ENCODE results near the gene RBMS2. TPM values are rescaled to one million over a fixed set of nuclear protein-coding genes. Genes with fewer than 3 reads are reported as not detected.

Gene RBMS2
- total RNA-seq, 2 experiments from 2014 or later: 4.5 to 6.0 TPM

DNA sequence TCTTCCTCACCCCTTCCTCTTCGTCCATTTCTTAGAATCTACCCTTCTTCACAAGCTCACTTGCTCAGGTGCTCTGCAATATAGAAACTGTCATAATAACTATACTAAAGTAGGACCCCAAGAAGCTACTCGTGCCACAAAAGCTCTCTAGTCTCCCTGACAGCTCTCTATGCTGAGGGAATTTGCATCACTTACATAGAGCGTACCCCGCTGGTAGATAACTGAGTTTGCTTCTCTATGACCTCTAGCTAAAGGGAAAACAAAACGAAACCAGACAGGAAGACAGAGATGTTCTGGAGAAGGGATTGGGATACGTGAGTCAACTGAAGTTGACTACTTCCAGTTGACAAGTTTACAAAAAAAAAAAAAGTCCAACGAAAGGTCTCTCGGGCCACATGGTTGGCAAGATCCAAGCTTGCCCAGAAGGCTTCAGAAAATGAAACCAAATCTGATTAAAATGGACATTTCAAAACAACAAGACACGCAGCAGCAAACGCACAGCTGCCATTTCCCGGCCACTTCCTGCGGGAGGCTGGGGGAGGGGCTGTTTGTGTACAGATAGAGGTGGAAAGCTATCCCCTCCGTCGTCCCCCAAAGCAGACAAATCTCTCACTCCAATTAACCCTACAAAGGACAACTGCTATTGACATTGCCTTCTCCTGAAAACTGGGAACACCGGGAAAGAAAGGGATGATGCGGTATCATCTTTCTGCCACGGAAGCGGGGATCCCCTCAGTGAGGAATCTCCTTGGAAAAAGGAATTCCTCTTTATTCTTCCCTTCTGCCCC, 107.2 kb downstream of the RBMS2 start:
- CTCF ChIA-PET: interaction anchor here (0.6 to 3.0 kb wide), 12 partner anchors 8 to 440 kb away, joined by 3 to 19 read pairs (median 4); partner anchors contain the start of gene SMARCC2
- H3K27me3 Mint-ChIP-seq: no peaks in the 10 kb centered on the region
- H3K27ac Mint-ChIP-seq: peak overlapping the region; percentile 93
- DNase-seq: peak; percentile 78
- H3K4me1 Mint-ChIP-seq: peaks cover 72% of the 10 kb centered on the region
- peak overlapping the region; percentile 84 for H3K4me3 Mint-ChIP-seq
- POLR2A ChIA-PET: interaction anchor here (0.6 to 0.7 kb wide), 3 partner anchors 10 to 501 kb away, joined by 3 to 12 read pairs (median 7); partner anchors contain the start of gene ESYT1
- peaks cover 31% of the 10 kb centered on the region for H3K36me3 Mint-ChIP-seq (ENCODE audit: low read depth)
- no peaks in the 10 kb centered on the region for H3K9me3 Mint-ChIP-seq

- Mint-ChIP-seq H3K36me3 (ENCODE audit: low read depth) (peaks cover 23% of the 10 kb centered on the region), H3K9me3 (no peaks in the 10 kb centered on the region), H3K27ac (peak overlapping the region; percentile 93), H3K27me3 (no peaks in the 10 kb centered on the region), H3K4me1 (peaks cover 70% of the 10 kb centered on the region), H3K4me3 (peak overlapping the region; percentile 84)
- CTCF ChIA-PET: interaction anchor here (0.6 to 2.0 kb wide), 9 partner anchors 9 to 471 kb away, joined by 3 to 9 read pairs (median 4); partner anchors contain the start of gene SMARCC2
- peak; percentile 44 for DNase-seq
- POLR2A ChIA-PET: interaction anchor here (0.6 to 0.7 kb wide), 2 partner anchors 9 to 140 kb away, joined by 3 to 7 read pairs; no protein-coding TSS in a partner anchor
These were observed 108.0 kb downstream of the RBMS2 start for GRCh38 chr12:56629459-56630179.

DNA sequence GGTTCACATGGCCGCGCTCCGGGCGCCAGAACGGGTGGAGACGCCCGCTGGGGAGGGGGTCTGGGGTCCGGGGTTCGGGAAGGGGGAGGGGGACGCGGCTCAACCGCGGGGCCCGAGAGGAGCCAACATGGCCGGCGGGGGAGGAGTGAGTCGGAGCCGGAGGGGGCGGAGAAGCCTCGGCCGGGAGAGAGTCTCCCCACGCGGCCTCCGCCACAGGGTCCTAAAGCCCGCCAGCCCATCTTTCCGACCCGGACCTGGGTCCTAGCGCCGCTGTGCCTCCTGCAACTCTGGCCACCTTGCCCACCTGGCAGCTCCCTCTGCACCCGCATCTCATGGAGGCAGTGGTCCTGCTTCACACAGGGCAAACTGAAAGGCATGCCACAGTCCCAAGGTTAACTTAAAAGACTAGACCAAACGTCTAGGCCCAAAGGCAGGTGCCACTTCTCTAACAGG, 108.6 kb downstream of the RBMS2 start, which contains the start of gene BAZ2A:
Gene BAZ2A (minus strand): TSS at position 147 of the 453 bp plus-strand sequence. CDS start 12,796 bp downstream, outside the sequence.
- POLR2A ChIA-PET: no interaction called here
- CTCF ChIA-PET: interaction anchor here (0.6 to 1.1 kb wide), 2 partner anchors 119 to 470 kb away, joined by 3 to 4 read pairs; no protein-coding TSS in a partner anchor
- peak within 1 kb of the TSS; percentile 93 for H3K27ac Mint-ChIP-seq
- H3K27me3 Mint-ChIP-seq: no peaks in the 10 kb centered on the region
- H3K4me1 Mint-ChIP-seq: peaks cover 69% of the 10 kb centered on the region
- DNase-seq: peak; percentile 89
- H3K4me3 Mint-ChIP-seq: peak within 1 kb of the TSS; percentile 84
- H3K9me3 Mint-ChIP-seq: no peaks in the 10 kb centered on the region
- peaks cover 22% of the 10 kb centered on the region for H3K36me3 Mint-ChIP-seq (ENCODE audit: low read depth)

DNA sequence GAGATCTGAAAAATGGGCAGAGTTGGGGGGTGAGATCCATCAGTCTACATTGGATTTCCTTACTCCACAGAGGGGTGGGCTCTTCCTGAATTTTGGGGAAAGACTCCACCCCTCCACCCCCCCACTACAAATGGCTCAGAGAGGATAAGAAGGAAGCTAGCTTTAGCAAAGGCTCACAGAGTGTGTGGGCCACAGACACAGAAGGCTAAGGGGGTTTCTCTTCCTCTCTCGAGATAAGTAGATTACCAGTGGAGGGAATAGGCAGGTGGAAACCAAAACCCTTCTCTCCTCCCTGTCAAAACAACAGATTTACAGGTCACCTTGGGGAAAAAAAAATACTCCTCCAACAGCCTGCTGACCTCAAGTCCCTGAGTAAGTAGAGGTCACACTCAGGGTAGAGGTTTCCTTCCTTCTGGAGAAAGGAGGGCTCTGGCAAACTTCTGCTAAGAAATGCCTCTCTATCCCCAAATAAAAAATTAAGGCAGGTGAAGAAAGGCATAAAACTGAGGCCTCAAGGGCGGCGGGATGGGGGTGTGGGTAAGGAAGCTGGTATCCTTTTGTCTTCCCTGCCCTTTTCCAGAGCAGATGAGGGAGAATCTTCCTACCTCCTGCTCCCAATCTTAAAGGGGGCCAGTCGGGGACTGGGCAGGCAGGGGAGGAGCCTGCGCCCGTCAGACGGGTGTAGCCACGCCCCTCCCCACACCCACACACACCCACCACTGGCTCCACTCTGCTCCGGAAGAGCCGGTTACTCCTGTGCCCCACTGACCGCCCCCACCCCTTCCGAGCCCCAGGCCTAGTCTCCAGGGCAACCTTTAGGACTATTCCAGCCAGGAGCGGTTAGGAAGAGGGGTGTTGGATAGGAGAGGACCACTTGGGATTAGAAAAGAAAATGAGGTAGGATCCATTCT, 110.4 kb downstream of the RBMS2 start:
- H3K27ac Mint-ChIP-seq: peak overlapping the region; percentile 59
- no peaks in the 10 kb centered on the region for H3K9me3 Mint-ChIP-seq
- peaks cover 11% of the 10 kb centered on the region for H3K36me3 Mint-ChIP-seq (ENCODE audit: low read depth)
- peaks cover 70% of the 10 kb centered on the region for H3K4me1 Mint-ChIP-seq
- POLR2A ChIA-PET: interaction anchor here (0.7 kb wide), 1 partner anchor 118 kb away, joined by 3 read pairs; no protein-coding TSS in a partner anchor
- peak overlapping the region; percentile 94 for H3K4me3 Mint-ChIP-seq
- CTCF ChIA-PET: no interaction called here
- H3K27me3 Mint-ChIP-seq: no peaks in the 10 kb centered on the region
- DNase-seq: peak; percentile 50

DNA sequence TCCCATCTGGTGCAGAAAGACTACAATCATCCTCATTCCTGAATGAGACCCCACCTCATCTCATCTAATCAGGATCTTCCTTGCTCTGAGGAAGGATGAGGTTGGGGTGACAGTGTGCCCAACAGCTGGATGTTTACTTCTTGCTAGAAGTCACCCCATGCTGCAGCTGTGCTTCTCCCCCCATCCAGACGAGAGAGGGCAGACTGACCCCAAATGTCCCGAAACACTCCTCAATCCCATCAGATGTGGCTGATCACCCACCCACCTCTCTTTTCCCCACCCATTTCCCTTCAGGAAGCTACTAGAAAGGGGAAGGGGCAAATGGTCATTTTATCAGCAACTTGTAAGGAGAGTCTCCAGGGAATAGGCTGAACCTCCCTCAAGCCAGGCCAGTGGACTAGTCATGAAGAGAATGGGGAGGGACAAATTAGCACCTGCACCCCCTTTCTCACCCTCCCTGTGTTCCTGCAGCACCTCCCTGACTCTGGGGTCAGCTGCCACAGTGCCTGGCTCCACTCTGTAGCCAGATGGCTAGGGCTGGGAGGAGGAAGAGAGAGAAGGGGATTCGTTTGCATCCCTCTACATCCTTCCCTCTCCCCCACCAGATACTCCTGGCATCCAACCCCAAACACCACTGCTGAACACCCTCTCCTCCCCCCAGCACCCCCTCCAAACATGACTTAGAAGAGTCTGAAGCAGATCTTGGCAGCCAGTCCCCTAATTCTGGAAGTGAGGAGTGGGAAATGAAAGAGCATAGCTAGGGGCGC, 111.3 kb downstream of the RBMS2 start:
- H3K4me1 Mint-ChIP-seq: peaks cover 76% of the 10 kb centered on the region
- CTCF ChIA-PET: interaction anchor here (0.6 to 1.7 kb wide), 2 partner anchors 443 to 655 kb away, joined by 3 read pairs; partner anchors contain the start of gene SMARCC2

GRCh38 chr12:56633468-56634241, 112.0 kb downstream of the RBMS2 start:
- Mint-ChIP-seq H3K4me3 (peak overlapping the region; percentile 94), H3K9me3 (no peaks in the 10 kb centered on the region), H3K36me3 (ENCODE audit: low read depth) (peaks cover 23% of the 10 kb centered on the region), H3K27ac (peak overlapping the region; percentile 22), H3K27me3 (no peaks in the 10 kb centered on the region), H3K4me1 (peaks cover 73% of the 10 kb centered on the region)
- ChIA-PET POLR2A (no interaction called here), CTCF (interaction anchor here (0.5 to 4.8 kb wide), 6 partner anchors 51 to 654 kb away, joined by 3 to 27 read pairs (median 4); partner anchors contain the start of gene SMARCC2)
- DNase-seq: no peak

More for the DNA sequence above, 111.3 kb downstream of the RBMS2 start:
- H3K4me3 Mint-ChIP-seq: peak overlapping the region; percentile 94
- no peaks in the 10 kb centered on the region for H3K9me3 Mint-ChIP-seq
- H3K27me3 Mint-ChIP-seq: no peaks in the 10 kb centered on the region
- H3K27ac Mint-ChIP-seq: peak overlapping the region; percentile 59
- H3K36me3 Mint-ChIP-seq (ENCODE audit: low read depth): peaks cover 17% of the 10 kb centered on the region
- POLR2A ChIA-PET: no interaction called here
- DNase-seq: no peak

GRCh38 chr12:56634242-56634836, 112.7 kb downstream of the RBMS2 start:
- ChIA-PET CTCF (interaction anchor here (0.5 to 4.8 kb wide), 7 partner anchors 12 to 478 kb away, joined by 3 to 27 read pairs (median 4); partner anchors contain the start of genes ATP5F1B and SMARCC2), POLR2A (interaction anchor here (1.0 kb wide), 1 partner anchor 91 kb away, joined by 4 read pairs; the partner anchor contains the start of gene NACA)
- H3K4me3 Mint-ChIP-seq: peak overlapping the region; percentile 94
- H3K27me3 Mint-ChIP-seq: no peaks in the 10 kb centered on the region
- peak overlapping the region; percentile 84 for H3K27ac Mint-ChIP-seq
- peak; percentile 19 for DNase-seq
- peaks cover 23% of the 10 kb centered on the region for H3K36me3 Mint-ChIP-seq (ENCODE audit: low read depth)
- H3K4me1 Mint-ChIP-seq: peaks cover 74% of the 10 kb centered on the region
- no peaks in the 10 kb centered on the region for H3K9me3 Mint-ChIP-seq

GRCh38 chr12:56634837-56635791, 113.5 kb downstream of the RBMS2 start:
- Mint-ChIP-seq H3K4me3 (peak overlapping the region; percentile 94), H3K9me3 (no peaks in the 10 kb centered on the region), H3K4me1 (peaks cover 78% of the 10 kb centered on the region), H3K27ac (peak overlapping the region; percentile 97), H3K36me3 (ENCODE audit: low read depth) (peaks cover 28% of the 10 kb centered on the region), H3K27me3 (no peaks in the 10 kb centered on the region)
- peak; percentile 72 for DNase-seq
- POLR2A ChIA-PET: interaction anchor here (0.6 to 2.0 kb wide), 3 partner anchors 43 to 90 kb away, joined by 3 to 6 read pairs (median 4); partner anchors contain the start of genes NACA and PTGES3
- CTCF ChIA-PET: interaction anchor here (0.7 to 4.8 kb wide), 12 partner anchors 8 to 477 kb away, joined by 3 to 27 read pairs (median 7); partner anchors contain the start of genes ATP5F1B, SMARCC2 and STAT2

Measured in activated CD4-positive, alpha-beta T cell treated with anti-CD3 and anti-CD28 coated beads, Interleukin-2, amount 10 ng/mL, durations not matched to agents 7 days and 5 days (primary cell).